ENCODE measurements around the gene FILIP1L.

FILIP1L gene

DNA sequence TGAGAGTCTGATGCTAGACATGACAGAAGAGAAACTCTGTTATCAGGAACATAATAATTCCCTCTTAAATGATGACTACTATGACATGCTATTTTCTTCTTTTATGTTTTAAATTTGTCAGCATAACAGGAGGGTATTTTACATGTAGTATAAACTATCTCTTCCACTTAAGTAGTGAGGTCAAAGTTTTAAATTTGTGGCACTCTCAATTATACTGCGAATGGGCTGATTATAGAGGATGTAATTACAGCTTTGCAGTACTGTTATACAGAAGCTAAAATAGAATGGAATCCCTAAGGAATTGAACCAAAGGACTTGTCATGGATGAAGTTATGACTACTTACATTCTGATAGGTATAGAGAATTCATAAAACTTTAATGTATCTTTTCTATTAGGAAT is 262.3 kb downstream of the FILIP1L start:
- Histone ChIP-seq H3K36me3 (replicated peaks) (peaks cover 9% of the 10 kb centered on the region), H3K27ac (no peak overlapping the region), H3K27me3 (replicated peaks) (no peaks in the 10 kb centered on the region), H3K4me3 (ENCODE audit: low read depth, low read length) (no peak overlapping the region)
- in situ Hi-C loops (cut with HindIII; ENCODE audit: low pct_ligation_motif_present, low sequenced_read_pairs), result no loop called here
- DNase-seq, result no peak
- TF ChIP-seq, protein P1, sequence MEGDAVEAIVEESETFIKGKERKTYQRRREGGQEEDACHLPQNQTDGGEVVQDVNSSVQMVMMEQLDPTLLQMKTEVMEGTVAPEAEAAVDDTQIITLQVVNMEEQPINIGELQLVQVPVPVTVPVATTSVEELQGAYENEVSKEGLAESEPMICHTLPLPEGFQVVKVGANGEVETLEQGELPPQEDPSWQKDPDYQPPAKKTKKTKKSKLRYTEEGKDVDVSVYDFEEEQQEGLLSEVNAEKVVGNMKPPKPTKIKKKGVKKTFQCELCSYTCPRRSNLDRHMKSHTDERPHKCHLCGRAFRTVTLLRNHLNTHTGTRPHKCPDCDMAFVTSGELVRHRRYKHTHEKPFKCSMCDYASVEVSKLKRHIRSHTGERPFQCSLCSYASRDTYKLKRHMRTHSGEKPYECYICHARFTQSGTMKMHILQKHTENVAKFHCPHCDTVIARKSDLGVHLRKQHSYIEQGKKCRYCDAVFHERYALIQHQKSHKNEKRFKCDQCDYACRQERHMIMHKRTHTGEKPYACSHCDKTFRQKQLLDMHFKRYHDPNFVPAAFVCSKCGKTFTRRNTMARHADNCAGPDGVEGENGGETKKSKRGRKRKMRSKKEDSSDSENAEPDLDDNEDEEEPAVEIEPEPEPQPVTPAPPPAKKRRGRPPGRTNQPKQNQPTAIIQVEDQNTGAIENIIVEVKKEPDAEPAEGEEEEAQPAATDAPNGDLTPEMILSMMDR (IDR thresholded peaks at IDR 0.05; ENCODE audit: low read depth, low read length, missing control alignments), result no peak

DNA sequence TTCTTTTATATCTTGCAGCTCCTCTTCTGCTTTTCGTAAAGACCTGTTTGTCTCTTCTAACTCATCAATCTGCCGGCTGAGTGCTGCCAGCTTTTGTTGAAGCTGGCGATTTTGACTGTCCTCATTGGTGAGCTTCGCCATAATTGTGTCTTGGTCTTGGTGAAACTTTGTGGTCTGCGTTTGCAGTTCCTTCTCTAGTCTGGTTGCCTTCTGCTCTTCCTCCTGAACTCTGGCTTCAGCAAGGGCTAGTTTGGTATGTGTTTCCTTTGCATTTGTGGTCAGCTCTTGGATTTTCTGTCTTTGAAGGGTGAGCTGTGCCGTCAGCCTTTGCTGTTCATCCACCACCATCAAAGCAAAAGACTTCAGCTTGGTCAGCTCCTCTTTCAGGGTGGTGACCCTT is 263.7 kb downstream of the FILIP1L start:
- Histone ChIP-seq H3K27me3 (replicated peaks) (no peaks in the 10 kb centered on the region), H3K36me3 (replicated peaks) (peaks cover 8% of the 10 kb centered on the region), H3K4me3 (ENCODE audit: low read depth, low read length) (no peak overlapping the region), H3K27ac (no peak overlapping the region)
- in situ Hi-C loops (cut with HindIII; ENCODE audit: low pct_ligation_motif_present, low sequenced_read_pairs), result no loop called here
- TF ChIP-seq, protein P1 (IDR thresholded peaks at IDR 0.05; ENCODE audit: low read depth, low read length, missing control alignments), result no peak
- no peak for DNase-seq

DNA sequence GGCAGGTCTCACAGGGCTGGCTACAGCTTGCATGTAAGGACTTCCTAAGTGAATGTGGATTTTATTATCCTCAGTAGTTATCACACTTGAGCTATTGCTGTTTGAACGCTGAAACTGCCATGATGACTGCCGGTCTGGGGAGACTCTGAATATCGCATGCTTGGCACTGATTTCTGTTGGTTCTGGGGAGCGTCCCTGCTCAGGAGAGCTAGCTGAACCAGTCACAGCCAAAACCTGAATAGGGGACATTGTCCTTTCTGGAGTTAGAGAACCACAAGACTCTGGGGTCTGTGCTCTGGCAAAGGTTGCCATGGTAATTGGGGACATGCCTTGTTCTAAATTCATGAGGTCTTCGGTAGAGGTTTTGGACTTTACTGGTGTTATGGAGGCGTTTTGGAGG is 265.9 kb downstream of the FILIP1L start:
- no peak overlapping the region for H3K4me3 ChIP-seq (ENCODE audit: low read depth, low read length)
- in situ Hi-C loops (cut with HindIII; ENCODE audit: low pct_ligation_motif_present, low sequenced_read_pairs), result loop anchor here (25.0 kb wide), 2 partner anchors 214 to 414 kb away; partner anchors contain the start of gene TBC1D23
- H3K27me3 ChIP-seq (replicated peaks), result no peaks in the 10 kb centered on the region
- H3K27ac ChIP-seq, result no peak overlapping the region
- peaks cover 8% of the 10 kb centered on the region for H3K36me3 ChIP-seq (replicated peaks)
- DNase-seq, result no peak
- TF ChIP-seq, protein P1 (IDR thresholded peaks at IDR 0.05; ENCODE audit: low read depth, low read length, missing control alignments), result no peak

DNA sequence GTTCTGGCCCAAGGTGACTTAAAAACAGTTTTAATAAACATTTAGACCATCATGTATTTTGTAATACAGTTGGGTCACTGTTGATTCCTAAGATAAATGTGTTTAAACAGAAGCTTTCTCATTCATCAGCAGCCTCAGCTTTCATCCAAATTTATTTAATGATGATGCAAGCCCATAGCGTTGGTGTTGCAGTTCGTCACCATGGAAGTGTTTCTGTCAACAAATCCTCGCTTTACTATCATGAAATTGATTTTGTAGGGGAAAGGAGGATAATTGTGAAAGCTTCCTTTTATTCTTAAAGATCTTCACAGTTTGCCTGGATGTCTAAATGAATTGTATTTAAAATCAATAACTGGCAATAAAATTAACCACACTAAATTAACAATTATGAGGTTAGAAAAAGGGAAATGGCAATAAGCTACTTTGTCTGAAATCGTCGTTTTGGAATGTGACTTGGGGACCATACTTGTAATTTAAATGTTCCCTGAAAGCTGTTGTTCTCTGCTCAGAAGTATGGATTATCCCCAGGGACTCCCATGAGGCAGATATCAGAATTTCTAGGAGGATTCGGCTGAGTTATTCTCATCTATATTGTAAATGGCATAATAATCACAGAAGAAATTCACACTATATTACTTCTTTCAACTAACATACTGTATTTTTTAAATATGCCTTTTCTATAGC is 267.7 kb downstream of the FILIP1L start:
- Histone ChIP-seq H3K36me3 (replicated peaks) (peaks cover 8% of the 10 kb centered on the region), H3K27me3 (replicated peaks) (no peaks in the 10 kb centered on the region), H3K4me3 (ENCODE audit: low read depth, low read length) (no peak overlapping the region), H3K27ac (no peak overlapping the region)
- in situ Hi-C loops (cut with HindIII; ENCODE audit: low pct_ligation_motif_present, low sequenced_read_pairs), result loop anchor here (25.0 kb wide), 2 partner anchors 216 to 416 kb away; partner anchors contain the start of gene TBC1D23
- TF ChIP-seq, protein P1 (IDR thresholded peaks at IDR 0.05; ENCODE audit: low read depth, low read length, missing control alignments), result no peak
- DNase-seq, result peak; percentile 49

DNA sequence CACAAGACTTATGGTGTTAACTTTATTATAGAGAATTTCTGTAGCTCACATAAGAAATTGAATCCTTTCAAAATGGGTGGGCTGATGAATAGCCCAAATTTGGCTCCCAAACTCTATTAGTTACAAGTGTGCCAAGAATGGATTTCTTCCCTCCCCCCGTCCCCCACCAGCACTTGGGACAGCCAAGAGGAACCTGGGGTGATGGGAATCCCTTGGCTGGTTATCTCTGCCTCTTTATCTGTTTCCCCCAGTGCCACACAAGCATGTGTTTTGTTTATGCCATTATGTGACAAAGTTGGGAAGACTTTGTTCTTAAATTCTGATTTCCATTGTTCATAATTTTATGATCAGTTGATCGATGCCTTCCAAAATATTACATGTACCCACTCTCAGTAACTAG is 268.3 kb downstream of the FILIP1L start:
- Histone ChIP-seq H3K4me3 (ENCODE audit: low read depth, low read length) (no peak overlapping the region), H3K27me3 (replicated peaks) (no peaks in the 10 kb centered on the region), H3K27ac (no peak overlapping the region), H3K36me3 (replicated peaks) (peaks cover 8% of the 10 kb centered on the region)
- no peak for DNase-seq
- TF ChIP-seq, protein P1 (IDR thresholded peaks at IDR 0.05; ENCODE audit: low read depth, low read length, missing control alignments), result no peak
- in situ Hi-C loops (cut with HindIII; ENCODE audit: low pct_ligation_motif_present, low sequenced_read_pairs), result loop anchor here (25.0 kb wide), 2 partner anchors 216 to 416 kb away; partner anchors contain the start of gene TBC1D23
